Anterior cingulate cortex (tissue), 58 donors: ENCODE data around the gene SH3RF1.

Experiments used
- DNase-seq, 58 donors: peaks; one replicate each; lab custom pipeline; 2025; lab: John Stamatoyannopoulos, UW

Gene SH3RF1

DNA sequence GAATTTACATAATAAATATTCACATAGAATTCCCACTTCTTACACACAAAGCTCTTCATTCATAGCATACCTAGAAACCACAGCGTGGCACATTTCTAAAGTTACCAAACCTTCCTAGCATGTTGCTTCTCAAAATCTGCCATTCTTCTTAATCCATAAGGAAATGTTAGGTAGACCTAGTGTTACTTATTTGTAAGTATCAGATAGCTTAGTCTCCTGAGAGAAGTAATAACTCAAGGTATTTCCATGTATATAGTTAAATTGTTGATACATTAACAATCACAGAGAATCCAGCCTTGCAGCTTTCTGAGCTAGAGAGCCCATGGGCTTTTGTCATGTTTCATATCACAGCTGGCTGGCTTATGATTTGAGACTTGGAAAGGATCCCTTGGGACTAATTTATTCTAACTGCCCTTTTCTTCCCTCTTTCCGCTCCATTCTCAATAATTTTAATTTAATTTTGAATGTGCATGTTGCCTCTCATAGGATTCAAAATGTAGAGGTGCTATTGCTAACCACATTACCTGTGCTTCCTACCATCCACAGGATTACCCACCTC is 17.6 kb downstream of the SH3RF1 start:
- no peak for DNase-seq

DNA sequence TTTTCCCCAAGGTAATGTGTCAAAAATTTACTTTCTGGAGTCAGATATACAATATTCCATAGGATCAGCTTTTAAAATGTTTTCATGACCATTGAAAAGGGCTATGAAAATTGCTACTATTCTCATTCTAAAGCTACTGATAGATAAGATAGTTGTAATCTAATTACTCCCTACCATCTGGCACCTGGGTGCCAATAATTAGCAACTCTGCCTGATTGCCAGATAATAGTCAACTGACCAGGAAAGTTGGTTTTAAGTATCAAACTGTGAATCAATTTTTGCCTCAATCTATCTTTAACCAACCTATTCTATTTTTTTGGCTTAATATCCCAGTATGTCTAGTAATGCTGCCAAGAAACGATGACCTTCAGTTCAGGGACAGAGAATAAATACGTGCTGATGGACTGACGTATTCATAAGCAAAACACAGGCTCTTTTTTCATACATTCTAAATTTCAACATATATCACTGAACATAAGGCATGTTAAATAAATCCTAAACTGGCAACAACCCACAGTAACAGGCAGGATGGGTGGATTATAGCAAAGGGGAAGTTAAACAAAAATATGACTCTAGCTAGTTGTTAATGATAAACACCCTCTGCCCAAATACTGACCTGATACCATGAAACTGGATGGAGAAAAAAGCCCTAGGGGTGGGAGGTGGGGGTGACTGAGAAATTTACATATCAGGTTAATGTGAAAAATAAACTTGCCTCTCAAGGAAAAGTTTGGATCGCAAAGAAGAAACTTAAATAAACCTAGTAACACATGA is 18.2 kb downstream of the SH3RF1 start:
- no peak for DNase-seq

DNA sequence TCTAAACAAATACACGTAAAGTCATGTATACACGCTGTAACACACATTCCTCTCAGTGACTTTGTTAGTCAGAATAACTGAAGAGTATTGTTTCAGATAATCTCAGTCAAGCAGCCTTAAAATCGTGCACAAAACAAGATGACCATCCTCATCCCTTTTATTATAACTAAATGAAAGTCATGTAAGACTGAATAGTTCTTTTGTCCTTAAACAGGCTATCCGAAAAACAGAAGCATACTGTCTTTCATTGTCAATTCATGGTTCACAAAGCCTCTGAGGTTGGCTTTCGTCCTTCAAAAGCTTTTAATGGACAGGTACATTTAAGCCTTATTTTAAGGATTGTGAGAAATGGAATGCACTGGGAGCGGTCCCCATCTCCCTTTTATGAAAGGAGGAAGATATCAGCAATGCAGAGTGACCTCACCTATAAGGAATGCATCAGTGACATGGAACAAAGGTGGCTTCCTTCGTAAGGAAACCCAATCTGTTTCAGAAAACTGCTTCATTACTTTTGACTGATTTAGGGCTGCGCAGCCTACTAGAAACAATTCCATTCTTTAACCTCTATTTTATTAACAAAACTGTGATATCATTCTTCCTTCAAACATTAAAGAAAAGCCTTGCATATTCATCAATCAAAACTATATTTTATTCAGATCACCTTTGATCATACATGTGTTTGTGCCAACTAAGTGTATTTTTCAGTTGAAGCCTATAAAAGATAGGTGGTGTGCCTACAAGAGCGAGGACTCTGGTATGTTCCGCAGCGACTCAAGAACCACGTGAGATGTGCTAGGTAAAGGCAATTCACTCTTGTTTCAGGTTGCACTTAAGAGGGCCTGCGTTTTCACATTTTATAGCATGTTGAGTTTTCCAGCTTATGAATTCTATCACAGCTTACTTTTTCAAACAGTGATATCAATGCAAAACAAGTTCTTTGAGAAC is 19.2 kb downstream of the SH3RF1 start:
- DNase-seq = no peak

DNA sequence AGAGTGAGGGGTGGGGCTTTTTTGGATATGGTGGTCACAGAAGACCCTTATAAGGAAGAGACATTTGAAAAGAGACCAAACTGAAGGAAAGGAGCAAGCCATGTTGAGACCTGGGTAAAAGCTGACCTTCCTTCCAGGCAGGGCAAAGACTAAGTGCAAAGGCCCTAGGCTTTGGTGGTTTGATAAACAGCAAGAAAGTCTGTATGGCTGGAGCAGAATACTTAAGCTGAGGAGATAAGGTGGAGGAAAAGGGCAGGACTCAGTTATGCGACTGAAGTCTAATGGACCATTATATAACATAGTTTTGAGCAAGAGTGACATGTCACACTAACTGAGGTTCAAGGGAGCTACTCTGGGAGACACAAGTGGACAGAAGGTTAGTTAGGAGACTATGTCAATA is 20.0 kb downstream of the SH3RF1 start:
- no peak for DNase-seq

DNA sequence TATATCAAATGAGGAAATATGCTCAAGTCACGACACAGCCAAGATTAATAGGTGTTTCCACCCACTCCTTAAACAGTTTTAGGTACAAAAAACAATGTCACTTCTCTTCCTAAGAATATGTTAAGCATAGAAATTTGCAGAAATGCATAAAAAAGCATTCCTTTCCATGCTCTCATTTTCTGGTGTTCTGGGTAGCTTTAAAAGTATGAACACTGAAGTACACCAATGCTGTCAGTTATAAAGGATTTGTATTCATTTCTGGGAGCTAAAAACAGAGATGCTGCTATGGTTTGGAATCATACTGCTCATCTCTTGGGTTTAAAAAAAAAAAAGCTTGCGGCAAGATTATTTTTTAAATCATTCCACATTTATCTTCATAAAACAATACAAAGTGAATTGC is 20.8 kb downstream of the SH3RF1 start:
- no peak for DNase-seq

DNA sequence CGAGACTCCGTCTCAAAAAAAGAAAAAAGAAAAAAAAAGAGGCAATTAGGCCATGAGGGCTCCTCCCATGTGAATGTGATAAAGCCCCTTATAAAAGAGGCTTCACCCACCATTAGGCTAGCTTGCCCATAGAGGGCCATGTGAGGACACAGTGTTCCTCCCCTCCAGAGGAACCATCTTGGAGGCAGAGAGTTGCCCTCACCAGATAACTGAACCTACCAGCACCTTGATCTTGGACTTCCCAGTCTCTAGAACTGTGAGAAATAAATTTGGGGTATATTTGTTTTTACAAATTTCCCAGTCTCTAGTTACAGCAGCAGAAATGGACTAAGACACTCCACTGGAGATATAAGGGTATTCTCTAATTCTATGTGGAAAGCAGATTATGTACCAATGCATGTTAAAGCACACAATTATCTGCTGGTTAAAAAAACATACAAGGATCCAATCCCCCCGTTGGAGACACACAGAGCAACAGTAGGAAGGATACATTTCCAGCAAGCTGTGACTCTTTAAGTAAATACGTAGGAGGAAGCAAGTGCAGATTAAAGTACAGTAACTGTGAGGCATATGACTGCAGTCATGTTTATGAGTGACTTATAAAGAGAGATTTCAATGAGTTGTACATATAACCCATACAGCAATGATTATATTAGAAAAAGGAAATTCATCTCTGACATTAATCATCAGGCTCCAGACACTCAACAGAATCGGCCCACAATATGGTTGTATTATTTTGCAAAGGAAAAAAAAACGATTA is 21.4 kb downstream of the SH3RF1 start:
- no peak for DNase-seq

DNA sequence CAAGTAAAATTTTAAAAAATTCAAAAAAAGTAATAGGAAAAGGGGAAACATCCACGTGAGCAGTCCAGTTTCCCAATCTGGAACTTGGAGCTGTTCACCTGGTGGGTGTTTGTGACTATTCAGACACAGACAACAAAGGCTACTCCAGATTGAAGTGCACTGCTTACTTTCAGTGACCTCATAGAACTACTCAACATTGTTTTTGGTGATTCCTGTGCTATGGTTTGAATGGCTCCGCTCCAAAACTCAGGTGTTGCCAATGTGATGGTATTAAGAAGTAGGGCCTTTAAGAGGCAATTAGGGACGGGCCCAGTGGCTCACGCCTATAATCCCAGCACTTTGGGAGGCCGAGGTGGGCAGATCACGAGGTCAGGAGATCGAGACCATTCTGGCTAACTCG is 22.1 kb downstream of the SH3RF1 start:
- no peak for DNase-seq

DNA sequence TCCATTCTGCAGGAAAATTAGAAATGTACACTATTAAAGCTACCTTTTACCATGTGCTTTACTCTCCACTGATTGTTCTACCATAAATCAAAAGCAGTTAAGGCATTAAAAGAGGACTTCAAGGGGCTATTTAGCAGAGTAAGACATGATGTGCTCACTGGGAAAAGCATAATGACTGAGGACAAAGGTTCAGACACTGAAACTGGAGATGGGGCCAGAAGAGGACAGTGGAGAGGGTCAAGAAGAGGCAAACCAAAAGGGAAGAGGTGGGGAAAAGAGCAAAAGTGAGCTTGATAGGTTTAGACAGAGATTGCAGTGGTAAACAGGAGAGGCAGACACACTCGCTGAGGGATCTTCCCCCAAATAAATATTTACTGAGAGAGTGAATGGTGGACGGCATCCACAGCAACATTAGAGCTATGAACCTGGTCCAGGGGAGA is 23.8 kb downstream of the SH3RF1 start:
- no peak for DNase-seq

DNA sequence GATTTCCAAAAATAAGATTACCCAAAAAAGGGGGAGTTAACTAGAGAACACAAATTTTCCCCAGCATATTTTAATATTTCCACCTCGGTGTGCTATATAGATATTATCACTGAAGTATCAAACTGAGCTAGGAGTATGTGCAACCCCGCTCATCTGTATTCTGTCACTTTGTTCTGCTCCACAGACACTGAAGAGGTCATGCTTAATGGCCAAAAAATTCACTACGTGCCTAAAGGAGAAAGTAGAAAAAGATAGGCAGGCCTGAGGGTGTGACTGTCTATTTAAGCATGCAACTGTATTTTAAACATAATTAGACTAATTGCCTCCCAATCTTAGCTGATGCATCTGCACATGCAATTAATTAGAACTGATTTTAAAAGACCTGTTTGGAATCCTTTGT is 24.5 kb downstream of the SH3RF1 start:
- no peak for DNase-seq

DNA sequence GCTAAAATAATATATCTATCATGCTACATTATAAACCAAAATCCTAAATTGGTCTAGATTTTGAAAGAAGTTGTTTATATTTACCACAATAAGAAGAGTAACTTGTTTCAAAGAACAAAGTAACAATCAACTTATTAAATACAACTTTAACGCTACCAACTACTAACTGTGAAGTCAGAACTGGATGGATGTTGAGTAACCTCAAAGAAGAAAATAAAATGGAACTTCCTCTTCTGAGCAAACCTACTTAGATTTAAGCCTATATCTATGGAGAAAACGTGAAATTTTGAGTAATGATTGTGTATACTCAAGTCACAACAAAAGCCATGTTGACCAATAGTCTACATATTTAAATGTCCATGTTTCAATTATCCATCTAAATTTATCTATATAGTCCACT is 25.7 kb downstream of the SH3RF1 start:
- DNase-seq = no peak

DNA sequence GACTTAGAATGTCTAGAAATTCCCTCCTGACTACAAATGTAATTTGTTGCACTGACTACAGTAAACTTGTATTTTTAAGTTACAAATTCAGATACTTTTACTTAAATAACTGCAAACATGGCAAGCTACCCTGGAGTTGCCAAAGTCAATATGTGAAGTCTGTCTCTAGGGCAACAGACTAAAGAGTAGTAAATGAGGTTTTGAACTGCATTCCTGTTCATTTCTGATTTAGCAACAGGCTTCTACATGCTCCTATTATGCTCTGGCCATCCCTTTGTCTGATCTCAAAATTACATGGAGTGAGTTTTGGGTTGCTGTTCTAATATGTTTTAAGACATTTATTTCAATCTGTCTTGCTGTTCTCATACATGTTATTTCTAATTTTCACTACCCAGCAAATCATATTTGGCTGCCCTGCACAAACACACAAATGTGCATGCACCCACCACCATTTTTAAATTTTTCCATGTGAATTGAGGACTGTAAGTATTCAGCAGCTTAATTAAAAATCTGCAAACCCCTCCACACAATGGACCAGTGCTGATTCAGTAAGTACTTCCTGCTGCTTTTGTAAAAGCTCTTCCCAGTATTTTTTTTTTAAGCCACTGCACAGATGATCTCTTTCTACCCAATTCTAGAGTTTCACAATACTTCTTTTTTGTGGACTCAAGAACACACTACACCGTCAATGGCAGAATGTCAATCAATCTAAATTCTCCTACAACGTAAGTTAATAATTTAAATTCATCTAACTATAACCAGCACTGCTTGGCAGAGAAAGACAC is 26.7 kb downstream of the SH3RF1 start:
- no peak for DNase-seq

DNA sequence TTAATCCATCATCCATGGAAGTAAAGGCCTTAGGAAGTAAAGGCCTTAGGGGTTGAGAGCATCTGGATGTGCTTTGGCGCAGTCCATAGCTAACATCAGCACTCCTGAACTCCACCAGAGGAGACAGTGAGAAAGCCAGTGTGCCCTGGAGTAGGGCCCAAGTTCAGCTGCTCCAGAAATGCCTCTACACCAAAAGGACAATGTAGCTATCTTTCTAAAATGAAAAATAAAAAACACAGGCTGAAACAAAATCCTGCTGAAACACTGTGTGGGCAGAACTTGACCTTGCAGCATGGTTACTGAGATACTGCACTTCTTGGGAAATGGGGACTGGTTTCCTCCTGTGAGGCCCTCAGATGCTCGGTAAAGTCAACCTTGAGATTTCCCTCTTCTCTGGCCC is 29.3 kb downstream of the SH3RF1 start:
- DNase-seq = no peak

DNA sequence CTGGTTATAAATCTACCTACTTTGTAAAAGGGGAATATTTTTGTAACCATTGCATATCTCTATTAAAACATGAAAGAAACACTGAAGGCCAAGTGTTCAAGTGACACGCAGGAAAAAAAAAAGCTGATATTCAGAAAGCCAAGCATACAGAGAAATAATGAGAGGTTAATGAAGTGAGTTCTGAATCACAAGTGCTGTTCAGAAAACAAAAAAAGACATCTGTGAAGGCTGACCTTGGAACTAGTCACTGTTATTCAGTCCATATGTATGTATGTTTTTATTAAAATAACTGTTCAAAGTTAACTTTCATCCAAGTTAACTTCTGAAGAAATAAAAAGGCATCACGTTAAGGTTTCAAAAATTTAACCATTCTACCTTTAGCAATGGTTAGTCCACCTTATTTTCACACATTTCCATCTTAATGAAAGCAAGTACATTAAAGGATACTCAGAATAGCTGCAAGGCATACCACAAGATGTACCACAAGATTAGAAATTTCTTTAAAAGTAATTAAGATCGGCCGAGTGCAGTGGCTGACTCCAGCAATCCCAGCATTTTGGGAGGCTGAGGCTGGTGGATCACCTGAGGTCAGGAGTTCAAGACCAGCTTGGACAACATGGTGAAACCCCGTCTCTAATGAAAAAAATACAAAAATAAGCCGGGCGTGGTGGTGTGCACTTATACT is 31.4 kb downstream of the SH3RF1 start:
- DNase-seq = no peak

DNA sequence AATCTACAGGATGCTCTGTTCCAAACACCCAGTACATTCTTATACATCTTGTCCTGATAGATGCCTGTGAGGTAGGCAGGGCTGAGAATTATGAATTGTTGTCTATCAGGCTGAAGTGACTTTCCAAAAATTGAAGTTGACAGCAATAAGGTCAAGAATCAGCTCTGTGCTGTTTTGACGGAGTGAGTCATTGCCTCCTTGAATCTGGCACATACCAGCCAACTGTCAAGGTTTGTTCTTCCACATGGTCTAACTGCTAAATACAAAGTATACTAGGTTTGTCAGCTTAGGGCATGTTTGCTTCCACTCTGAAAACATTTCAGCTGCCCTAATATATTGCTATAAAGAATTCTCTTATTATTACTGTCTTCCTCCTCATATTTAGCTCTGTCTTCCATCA is 32.3 kb downstream of the SH3RF1 start:
- no peak for DNase-seq

DNA sequence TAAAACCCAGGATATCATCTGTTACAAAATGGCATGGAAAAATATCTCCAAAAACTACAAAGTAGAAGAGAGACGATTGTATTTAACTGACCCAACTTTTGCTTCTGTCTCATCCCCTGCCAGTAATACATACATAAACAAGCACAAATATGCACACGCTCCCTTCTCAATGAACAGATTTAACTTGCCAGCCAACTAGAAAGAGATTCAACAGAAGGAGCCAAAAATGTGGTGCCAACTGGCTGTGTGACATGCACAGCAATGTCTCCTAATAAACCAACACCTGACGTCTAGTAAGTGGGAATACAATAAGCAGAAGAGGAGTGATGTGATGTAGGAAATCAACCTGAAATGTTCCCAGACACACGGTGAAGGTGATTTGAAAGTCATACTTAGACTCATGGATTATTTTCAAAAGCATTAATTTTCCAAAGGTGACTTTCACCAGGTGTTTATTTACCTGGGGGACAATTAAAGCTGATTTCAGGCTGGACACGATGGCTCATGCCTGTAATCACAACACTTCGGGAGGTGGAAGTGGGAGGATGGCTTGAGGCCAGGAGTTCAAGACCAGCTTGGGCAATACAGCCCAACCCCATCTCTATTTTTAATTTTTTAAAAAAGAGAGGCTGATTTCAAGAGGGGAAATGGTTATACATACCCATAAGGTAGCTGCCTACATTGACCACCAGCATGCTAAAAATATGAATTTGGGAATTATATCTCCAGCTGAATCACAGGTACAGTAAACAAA is 33.7 kb downstream of the SH3RF1 start:
- peak in 12 of 58 donors; percentile 0 to 42 (median 7) for DNase-seq

DNA sequence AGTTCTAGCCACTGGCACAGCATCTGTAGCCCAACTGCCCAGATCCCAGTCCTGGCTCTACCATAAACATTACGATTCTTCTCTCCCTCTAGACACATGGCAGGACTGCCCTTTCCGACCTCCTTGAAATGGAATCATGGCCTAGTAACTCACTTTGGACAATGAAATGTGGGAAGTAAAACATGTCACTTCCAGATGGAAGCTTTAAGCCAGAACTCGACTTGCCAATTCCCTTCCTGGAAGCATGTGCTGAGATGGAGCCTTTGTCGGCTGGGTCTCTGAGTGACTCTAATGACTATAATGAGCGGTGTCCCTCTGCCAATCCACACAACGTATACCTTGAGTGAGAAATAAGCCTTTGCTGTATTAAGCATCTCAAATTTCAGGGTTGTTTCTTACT is 34.7 kb downstream of the SH3RF1 start:
- DNase-seq = no peak

DNA sequence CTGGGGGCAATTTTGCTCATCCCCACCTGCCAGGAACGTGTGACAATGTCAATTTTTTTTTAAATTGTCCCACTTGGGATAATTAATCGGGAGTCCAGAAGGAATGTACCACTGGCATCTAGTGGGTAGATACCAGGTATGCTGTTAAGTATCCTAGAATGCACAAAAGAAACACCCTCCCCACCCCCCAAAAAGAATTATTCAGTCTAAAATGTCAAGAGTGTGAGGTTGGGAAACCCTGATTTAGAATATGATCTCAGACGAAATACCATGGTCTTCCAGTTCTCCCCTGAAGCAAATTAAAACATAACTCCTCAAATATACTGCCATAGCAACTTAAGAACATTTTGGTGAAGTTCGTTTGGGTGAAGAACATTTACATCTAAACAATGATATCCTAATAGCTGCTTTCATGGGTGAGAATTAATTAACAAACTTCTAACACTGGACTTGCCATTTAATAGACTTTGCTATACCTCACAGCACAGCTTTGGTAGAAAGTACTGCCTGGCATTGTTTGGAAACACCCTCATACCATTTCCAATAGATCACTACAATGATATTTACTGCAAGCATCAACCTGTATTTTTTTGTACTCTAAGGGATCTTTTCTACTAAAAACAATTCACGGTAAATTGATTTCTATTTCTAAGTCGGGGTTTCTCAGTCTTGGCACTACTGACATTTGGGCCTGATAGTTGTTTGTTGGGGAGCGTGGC is 36.5 kb downstream of the SH3RF1 start:
- DNase-seq = no peak

DNA sequence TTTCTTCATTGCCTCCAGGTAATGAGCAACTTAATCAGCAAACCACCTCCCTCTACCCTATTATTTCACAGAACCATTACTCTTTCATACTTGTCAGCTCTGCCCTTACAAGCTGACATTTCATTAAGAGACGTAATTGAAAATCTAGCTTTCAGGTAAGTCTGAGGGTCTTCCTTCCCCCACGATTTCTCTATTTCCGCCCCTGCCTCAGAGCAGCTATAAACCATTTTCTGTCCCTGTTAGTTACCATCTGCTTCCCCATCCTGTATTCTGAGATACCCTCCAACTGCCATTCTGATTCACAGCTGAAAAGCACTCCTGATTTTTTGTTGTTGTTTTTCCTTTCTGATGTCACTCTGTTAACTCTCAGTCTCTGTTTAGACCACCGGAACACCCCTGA is 37.1 kb downstream of the SH3RF1 start:
- DNase-seq = no peak
